Osteocyte (in vitro differentiated cells): ENCODE data around the gene ARHGAP10. TPM values are rescaled to one million over a fixed set of nuclear protein-coding genes. Genes with fewer than 3 reads are reported as not detected.

Experiments
- DNase-seq: peaks from one replicate; pipeline ENCODE4 v3.0.0; 2021; ENCODE audit warnings: mixed read lengths; ENCODE audit not compliant: unreplicated experiment; ENCODE audit errors: extremely low spot score
- H3K27ac Mint-ChIP-seq: one replicate; pipeline ENCODE4 v1.8.0; 2021; ENCODE audit warnings: mild to moderate bottlenecking, mixed read lengths; ENCODE audit not compliant: unreplicated experiment
- H3K27me3 Mint-ChIP-seq: one replicate; pipeline ENCODE4 v1.8.0; 2021; ENCODE audit warnings: mixed read lengths; ENCODE audit not compliant: unreplicated experiment
- H3K36me3 Mint-ChIP-seq: one replicate; pipeline ENCODE4 v1.8.0; 2021; ENCODE audit warnings: mixed read lengths; ENCODE audit not compliant: unreplicated experiment
- H3K4me1 Mint-ChIP-seq: one replicate; pipeline ENCODE4 v1.8.0; 2021; ENCODE audit warnings: mixed read lengths; ENCODE audit not compliant: unreplicated experiment
- H3K4me3 Mint-ChIP-seq: one replicate; pipeline ENCODE4 v1.8.0; 2021; ENCODE audit warnings: mild to moderate bottlenecking, moderate library complexity, mixed read lengths; ENCODE audit not compliant: unreplicated experiment
- H3K9me3 Mint-ChIP-seq: one replicate; pipeline ENCODE4 v1.8.0; 2021; ENCODE audit warnings: mixed read lengths; ENCODE audit not compliant: unreplicated experiment
- CTCF ChIP-seq: fragments of 200-600 bp; sonication (generic); IDR thresholded peaks from 2 replicates; pipeline ENCODE4 v1.5.0; 2021; ENCODE audit warnings: antibody characterized with exemption, mild to moderate bottlenecking, moderate library complexity
- total RNA-seq: library from RNA; stranded (reverse); gene quantifications from 2 replicates; pipeline ENCODE4 v1.2.1, GENCODE V29; 2021

Gene ARHGAP10
- total RNA-seq, 1 donor from 2014 or later, result 121 TPM

GRCh38 chr4:147975933-147976928 is 244.3 kb downstream of the ARHGAP10 start:
- no peak for DNase-seq
- Mint-ChIP-seq H3K36me3 (peaks cover 51% of the 10 kb centered on the region), H3K4me3 (no peak overlapping the region), H3K27ac (peak overlapping the region; percentile 66), H3K27me3 (no peaks in the 10 kb centered on the region), H3K4me1 (peaks cover 38% of the 10 kb centered on the region), H3K9me3 (peaks cover 14% of the 10 kb centered on the region)
- TF ChIP-seq CTCF, result no peak

GRCh38 chr4:147980586-147980985 is 248.7 kb downstream of the ARHGAP10 start:
- Mint-ChIP-seq H3K36me3 (peaks cover 39% of the 10 kb centered on the region), H3K27me3 (no peaks in the 10 kb centered on the region), H3K4me3 (no peak overlapping the region), H3K27ac (no peak overlapping the region), H3K9me3 (peaks cover 10% of the 10 kb centered on the region), H3K4me1 (peaks cover 47% of the 10 kb centered on the region)
- DNase-seq, result no peak
- TF ChIP-seq CTCF, result no peak

GRCh38 chr4:147981305-147981704 is 249.4 kb downstream of the ARHGAP10 start:
- Mint-ChIP-seq H3K27me3 (no peaks in the 10 kb centered on the region), H3K4me3 (no peak overlapping the region), H3K9me3 (peaks cover 10% of the 10 kb centered on the region), H3K36me3 (peaks cover 40% of the 10 kb centered on the region), H3K27ac (peak overlapping the region; percentile 11), H3K4me1 (peaks cover 42% of the 10 kb centered on the region)
- no peak for DNase-seq
- no peak for TF ChIP-seq CTCF

- Mint-ChIP-seq H3K36me3 (peaks cover 28% of the 10 kb centered on the region), H3K27ac (peak overlapping the region; percentile 16), H3K9me3 (peaks cover 1% of the 10 kb centered on the region), H3K4me1 (peaks cover 35% of the 10 kb centered on the region), H3K27me3 (no peaks in the 10 kb centered on the region), H3K4me3 (no peak overlapping the region)
- no peak for DNase-seq
- TF ChIP-seq CTCF, result peak; percentile 67
These were observed 252.3 kb downstream of the ARHGAP10 start for GRCh38 chr4:147984065-147984777.

GRCh38 chr4:147984778-147985138 is 252.9 kb downstream of the ARHGAP10 start:
- H3K27ac Mint-ChIP-seq, result no peak overlapping the region

More at GRCh38 chr4:147984778-147985138, 252.9 kb downstream of the ARHGAP10 start:
- Mint-ChIP-seq H3K27me3 (no peaks in the 10 kb centered on the region), H3K4me1 (peaks cover 35% of the 10 kb centered on the region), H3K9me3 (no peaks in the 10 kb centered on the region), H3K36me3 (peaks cover 27% of the 10 kb centered on the region), H3K4me3 (no peak overlapping the region)
- no peak for TF ChIP-seq CTCF
- DNase-seq, result no peak
